GM21526 (cell line): ENCODE measurements around the gene IFT27.

Source experiments
- ATAC-seq: cut with Tn5 transposase; IDR thresholded peaks from one replicate; pipeline ENCODE4 v1.9.1; 2021; ENCODE audit warnings: moderate library complexity; ENCODE audit not compliant: unreplicated experiment, low FRiP score

IFT27 gene

GRCh38 chr22:36775964-36776669 lies at the start of gene IFT27:
IFT27 (minus strand) TSS chr22:36776119; CDS start chr22:36775707, 412 bp downstream.
- peak; percentile 89 for ATAC-seq

GRCh38 chr22:36824655-36825054 lies 48.7 kb upstream of the IFT27 start:
- no peak for ATAC-seq

DNA sequence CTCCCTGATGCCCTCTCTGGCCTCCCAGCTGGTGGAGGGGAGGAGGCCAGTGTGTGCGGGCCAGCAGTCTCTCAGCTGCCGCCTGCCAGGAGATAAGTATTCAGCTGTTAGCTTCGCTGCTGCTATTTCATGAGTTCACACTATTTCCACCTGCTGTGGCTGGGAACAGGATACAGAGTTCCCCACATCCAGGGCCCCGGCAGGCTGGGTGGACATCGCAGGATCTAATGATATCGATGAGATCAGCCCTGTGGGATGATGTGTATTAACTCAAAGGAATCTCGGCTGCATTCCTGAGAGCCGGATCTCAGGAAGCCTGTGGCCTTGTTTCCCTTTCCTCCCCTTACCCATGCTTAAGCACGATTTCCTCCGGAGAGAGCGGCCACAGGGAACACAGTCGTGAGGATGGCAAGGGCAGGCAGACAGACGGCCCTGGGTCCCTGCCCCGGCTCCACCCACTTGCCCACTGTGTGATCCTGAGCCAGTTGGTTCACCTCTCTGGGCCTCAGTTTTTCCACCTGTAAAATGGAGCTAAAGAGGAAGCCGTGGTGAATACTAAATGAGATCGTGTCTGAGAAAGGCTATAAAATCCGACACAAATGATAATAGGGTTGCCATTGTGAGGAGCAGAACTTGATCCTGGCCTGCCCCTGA lies 47.4 kb upstream of the IFT27 start:
- no peak for ATAC-seq

DNA sequence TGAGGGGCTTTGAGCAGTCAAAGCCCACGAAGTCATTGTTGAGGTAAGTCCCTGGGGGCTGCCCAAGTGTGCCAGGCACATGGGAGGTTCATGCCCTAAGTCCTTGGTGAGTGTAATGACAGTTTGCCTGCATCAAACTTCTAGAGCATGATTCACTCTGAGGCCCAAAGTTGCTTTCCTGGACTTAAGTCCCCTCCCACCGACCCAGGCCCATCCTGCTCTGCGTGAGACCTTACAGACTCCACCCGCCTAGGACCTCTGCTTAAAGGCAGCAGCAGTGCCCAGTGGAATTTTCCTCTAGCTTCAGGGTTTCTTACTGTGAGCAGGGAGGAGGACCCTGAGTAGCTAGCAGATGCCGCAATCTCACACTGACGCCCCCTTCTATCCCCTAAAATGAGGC lies 46.7 kb upstream of the IFT27 start:
- no peak for ATAC-seq

DNA sequence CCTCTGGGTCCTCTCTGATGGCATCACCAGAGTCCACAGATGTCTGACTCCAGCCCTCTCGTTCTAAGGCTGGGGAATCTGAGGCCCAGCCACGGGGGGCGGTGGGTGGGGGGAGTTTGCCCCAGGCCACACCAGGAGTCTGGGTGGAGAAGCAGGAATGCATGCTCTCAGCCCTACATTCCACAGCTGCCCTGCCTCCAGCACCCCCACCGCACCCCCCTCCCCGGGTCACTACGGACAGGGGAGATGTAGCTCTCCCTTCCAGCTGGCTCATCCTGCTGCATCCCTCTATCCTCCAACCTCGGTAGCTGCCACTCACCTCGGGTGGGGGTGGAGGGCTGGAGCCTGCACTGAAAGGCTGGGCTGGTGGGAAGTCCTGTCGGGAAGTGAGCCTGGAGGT lies 43.2 kb upstream of the IFT27 start:
- ATAC-seq = no peak

- ATAC-seq = no peak
Measured at GRCh38 chr22:36818010-36818642, 42.2 kb upstream of the IFT27 start.

DNA sequence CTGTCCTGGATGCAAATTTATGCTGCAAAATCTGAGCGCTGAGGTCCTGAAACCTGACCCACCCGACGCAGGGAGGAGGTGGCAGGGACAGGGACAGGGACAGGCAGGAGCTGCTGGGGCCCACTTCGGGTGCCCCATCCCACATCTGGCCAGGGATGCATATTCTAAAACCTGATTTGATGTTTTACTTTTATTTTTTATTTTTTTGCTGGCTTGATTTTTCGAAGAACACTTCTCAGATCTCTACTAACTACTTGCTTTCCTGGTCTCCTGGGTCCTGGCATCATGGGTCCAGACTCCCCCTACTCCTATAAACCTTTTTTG lies 41.6 kb upstream of the IFT27 start:
- no peak for ATAC-seq

GRCh38 chr22:36816636-36817524 lies 41.0 kb upstream of the IFT27 start, which contains the start of gene PVALB:
PVALB (minus strand) TSS chr22:36817035; CDS start chr22:36817005, 30 bp downstream.
- ATAC-seq = no peak

DNA sequence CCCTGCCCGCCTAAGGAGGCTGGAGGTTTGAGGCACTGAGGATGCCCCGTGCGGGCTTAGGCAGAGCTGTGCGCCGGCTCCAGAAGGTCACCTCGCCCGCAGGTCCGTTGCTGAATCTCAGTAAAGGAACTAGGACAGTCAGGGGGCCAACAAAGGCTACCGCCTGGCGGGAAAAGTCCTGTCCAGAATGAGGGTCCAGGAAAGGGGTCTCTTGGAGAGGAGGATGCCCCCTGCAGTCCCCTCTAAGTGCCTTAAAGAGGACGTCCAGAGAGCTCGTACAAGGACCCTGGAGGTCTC lies 40.4 kb upstream of the IFT27 start:
- ATAC-seq = no peak

DNA sequence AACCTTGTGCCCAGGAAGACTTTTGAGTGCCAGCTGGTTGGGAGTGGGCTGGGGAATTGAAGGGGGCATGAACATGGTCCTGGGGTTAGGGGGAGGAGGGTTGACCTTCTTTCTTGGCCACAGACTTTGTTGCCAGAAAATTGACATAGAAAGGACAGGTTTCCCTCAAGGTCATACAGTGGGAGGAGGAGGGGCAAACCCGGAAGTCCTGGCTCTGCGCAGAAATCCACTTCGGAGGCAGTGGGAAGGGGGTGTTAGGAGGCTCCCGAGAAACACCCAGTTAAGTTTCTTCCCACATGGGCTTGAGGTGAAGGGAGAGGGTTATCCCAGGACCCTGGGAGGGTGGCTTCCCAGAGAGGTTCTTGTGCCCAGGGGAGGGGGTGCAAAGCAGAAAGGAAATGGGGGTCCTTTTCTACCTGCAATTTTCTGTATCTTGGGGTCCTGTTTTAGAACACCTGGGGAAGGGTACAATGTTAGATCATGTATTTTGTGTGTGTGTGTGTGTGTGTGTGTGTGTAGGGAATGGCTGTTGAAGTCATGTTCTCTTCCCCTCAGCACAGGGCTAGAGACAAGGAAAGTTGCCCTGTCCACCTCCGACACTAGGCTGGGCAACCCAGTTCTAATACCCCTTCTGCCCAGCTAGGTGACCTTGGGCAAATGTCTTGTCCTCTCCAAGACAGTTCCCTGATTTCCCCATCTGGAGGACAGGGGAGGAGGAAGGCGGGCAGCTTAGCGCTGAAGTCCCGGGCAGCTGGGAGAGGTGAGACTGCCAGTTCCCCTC lies 39.8 kb upstream of the IFT27 start:
- no peak for ATAC-seq

GRCh38 chr22:36814801-36815200 lies 38.9 kb upstream of the IFT27 start:
- no peak for ATAC-seq

DNA sequence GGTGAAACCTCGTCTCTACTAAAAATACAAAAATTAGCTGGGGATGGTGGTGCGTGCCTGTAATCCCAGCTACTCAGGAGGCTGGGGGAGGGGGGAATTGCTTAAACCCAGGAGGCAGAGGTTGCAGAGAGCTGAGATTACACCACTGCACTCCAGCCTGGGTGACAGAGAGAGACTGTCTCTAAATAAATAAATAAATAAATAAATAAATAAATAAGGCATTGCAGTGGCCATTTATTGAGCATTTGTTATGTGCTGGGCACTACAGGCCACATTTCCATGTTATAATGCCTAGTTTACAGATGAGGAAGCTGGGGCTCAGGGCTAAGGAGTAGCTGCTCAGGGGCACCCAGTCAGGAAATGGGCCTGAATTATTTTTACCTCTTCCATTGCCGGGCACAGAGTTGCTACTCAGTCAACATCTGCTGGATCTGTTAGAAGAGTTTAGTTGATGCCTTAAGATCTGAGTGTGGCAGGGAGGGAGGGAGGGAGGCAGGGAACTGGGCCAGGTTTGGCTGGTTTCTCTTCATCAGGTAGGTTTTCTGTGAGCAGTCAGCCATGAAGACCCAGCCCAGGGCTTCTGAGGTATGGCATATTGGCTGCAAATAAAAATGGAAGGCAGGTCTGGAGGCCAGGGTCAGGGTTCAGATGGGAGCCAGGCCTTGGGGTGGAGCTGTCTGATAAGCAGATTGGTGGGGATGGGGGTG lies 35.3 kb upstream of the IFT27 start:
- no peak for ATAC-seq

- ATAC-seq = no peak
Measured at GRCh38 chr22:36809351-36809750, 33.4 kb upstream of the IFT27 start.

DNA sequence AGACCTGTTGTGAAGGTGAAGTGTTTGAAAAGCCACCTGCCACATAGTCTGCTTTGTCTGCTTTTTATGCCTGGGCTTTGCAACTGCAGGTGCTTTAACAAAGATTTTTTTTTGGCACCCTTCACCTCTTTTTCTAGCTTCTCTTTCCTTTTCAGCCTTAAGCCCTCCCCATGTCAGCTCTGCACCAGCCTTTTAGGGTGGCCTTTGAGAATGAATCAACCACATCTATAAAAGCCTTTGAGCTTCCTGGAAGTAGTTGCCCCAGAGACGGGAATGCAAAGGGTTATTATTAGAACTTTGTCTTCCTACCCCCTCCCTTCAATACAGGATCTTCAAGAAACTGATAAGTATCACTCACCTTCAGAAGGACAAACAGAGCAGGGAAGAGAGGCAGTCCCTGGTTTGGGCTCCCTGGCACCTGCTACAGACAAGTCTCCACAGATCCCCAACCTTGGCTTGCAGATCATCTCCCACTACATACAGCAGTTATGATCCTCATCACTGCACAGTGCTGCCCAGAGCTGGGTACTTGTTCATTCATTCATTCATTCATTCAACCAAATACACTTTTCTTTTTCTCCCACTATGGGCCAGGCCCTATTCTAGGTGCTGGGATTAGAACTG lies 32.9 kb upstream of the IFT27 start:
- ATAC-seq = no peak

- no peak for ATAC-seq
Measured at GRCh38 chr22:36807627-36808026, 31.7 kb upstream of the IFT27 start.

DNA sequence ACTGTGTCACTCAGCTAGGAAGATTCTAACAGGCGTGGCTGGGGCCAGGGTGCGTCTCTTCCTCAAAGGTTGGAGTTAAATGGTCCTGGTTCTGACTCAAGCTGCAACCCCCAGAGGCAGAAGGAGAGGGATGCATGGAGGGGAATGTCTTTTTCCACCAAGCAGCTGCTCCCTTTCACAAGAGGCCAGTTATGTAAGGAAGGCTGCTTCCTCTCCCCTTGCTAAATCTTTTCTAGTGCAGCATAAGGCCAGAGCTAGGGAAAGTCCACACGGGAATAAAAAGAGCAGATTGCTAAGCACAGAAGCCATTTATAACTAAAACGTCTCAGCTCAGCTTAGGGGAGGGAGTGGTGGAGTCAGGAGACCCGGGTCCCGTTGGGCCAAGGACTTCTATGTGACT lies 30.9 kb upstream of the IFT27 start:
- no peak for ATAC-seq

DNA sequence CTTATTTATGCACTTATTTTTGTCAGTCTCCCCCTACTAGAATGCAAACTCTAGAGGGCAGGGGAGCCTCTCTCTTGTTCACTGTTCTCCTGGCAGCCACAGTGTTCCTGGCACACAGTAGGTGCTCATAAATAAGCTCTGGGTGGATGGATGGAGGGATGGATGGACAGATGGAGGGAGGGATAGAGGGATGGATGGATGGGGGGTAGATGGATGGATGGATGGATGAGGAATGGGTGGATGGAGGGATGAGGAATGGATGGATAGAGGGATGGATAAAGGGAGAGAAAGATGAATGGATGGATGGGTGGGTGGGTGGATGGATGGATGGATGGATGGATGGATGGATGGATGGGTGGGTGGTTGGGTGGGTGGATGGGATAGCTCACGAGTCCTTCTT lies 27.4 kb upstream of the IFT27 start:
- ATAC-seq = no peak

DNA sequence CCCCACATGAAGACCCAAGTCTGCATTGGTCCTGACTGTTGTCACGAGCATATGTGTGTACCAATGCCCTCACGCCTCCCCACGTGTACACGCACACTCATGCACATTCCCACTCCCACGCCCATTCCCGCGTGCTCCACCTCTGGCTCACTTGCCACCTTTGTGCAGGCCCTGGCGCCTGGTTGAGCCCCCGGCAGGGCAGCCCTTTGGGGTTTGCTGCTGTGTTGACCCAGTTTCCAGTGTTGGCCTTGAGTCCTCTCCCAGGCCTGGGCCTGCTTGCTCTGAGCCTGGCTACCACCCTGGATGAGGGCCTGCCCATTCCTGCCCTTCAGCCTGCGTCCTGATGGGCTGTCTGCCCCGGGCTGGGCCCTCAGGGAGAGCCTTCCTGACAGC lies 22.8 kb upstream of the IFT27 start:
- ATAC-seq = no peak

DNA sequence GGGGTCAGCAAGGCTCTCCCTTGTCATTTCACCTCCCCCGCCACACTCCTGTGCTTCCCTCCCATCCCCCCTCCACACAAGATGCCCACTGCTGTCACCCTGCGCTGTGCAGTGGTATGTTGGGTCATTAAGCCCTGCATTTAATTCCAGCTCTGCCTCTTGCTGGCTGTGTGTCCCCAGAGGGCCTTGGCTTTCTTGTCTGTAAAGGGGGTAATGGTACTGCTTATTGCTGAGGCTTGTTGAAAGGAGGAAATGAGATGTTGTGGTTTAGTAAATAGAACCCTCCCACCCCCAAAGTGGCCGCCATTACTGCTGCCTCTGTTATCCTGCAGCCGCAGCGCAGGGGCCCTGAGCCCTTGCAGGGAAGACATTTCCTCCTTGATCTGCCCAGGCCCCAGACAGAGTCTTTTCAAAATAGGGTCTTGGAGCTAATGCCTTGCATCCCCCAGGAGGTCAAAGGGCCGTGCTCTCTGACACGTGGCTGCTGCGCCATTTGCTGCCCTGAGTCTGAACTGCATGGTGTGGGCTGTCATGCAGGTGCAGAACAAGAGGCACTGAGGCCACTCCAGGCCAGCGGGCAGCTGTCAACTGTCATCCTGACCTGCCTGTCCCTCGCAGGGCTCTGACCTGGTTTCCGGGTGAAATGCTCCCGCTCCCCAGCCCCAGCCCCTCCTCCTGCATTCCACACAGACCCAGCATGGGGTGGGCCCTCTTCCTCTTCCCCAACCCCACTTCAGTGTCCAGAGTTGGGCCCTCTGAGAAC lies 22.2 kb upstream of the IFT27 start:
- no peak for ATAC-seq
